GM18861 (cell line): Measurements from ENCODE around the gene LRRC49.
"Not testable (repeated sequence)": the region's sequence is repeated elsewhere in the genome, so short reads cannot be mapped to it uniquely, and the experiment has no call there.

Experiments
- ATAC-seq: cut with Tn5 transposase; IDR thresholded peaks from one replicate; pipeline ENCODE4 v1.9.1; 2021; ENCODE audit not compliant: unreplicated experiment

LRRC49 gene

GRCh38 chr15:70922119-70922518 lies 29.5 kb downstream of the LRRC49 start:
- no peak for ATAC-seq

- no peak for ATAC-seq
Measured at GRCh38 chr15:70923311-70924080, 30.9 kb downstream of the LRRC49 start.

- ATAC-seq, result not testable (repeated sequence)
Measured at GRCh38 chr15:70926914-70927313, 34.3 kb downstream of the LRRC49 start.

GRCh38 chr15:70931821-70932220 lies 39.2 kb downstream of the LRRC49 start:
- no peak for ATAC-seq

GRCh38 chr15:70932397-70932796 lies 39.8 kb downstream of the LRRC49 start:
- no peak for ATAC-seq

- ATAC-seq, result no peak
Measured at GRCh38 chr15:70933411-70933810, 40.8 kb downstream of the LRRC49 start.

GRCh38 chr15:70935631-70936030 lies 43.0 kb downstream of the LRRC49 start:
- no peak for ATAC-seq

- no peak for ATAC-seq
Measured at GRCh38 chr15:70936326-70936725, 43.7 kb downstream of the LRRC49 start.

- not testable (repeated sequence) for ATAC-seq
Measured at GRCh38 chr15:70943285-70943684, 50.7 kb downstream of the LRRC49 start.

- ATAC-seq, result no peak
Measured at GRCh38 chr15:70947351-70948335, 55.0 kb downstream of the LRRC49 start.

- no peak for ATAC-seq
Measured at GRCh38 chr15:70950953-70951352, 58.3 kb downstream of the LRRC49 start.

GRCh38 chr15:70954171-70954570 lies 61.5 kb downstream of the LRRC49 start:
- ATAC-seq, result no peak

- ATAC-seq, result no peak
Measured at GRCh38 chr15:70954733-70955132, 62.1 kb downstream of the LRRC49 start.

GRCh38 chr15:70955151-70955550 lies 62.5 kb downstream of the LRRC49 start:
- no peak for ATAC-seq

- no peak for ATAC-seq
Measured at GRCh38 chr15:70956201-70956995, 63.8 kb downstream of the LRRC49 start.

GRCh38 chr15:70962084-70962483 lies 69.5 kb downstream of the LRRC49 start:
- no peak for ATAC-seq

- ATAC-seq, result no peak
Measured at GRCh38 chr15:70963199-70963598, 70.6 kb downstream of the LRRC49 start.

- ATAC-seq, result no peak
Measured at GRCh38 chr15:70964058-70964457, 71.4 kb downstream of the LRRC49 start.

- ATAC-seq, result no peak
Measured at GRCh38 chr15:70964686-70965085, 72.1 kb downstream of the LRRC49 start.

- no peak for ATAC-seq
Measured at GRCh38 chr15:70967646-70968045, 75.0 kb downstream of the LRRC49 start.
